ENCODE data around the gene NAT16.

The NAT16 gene

GRCh38 chr7:101165958-101166647 lies 14.0 kb downstream of the NAT16 start:
- H4K20me1 ChIP-seq (ENCODE audit: insufficient read depth, low read length): no peaks in the 10 kb centered on the region
- H3K9me3 ChIP-seq (ENCODE audit: insufficient read depth, low read length): no peaks in the 10 kb centered on the region
- H3K9ac ChIP-seq (ENCODE audit: low read length): no peak overlapping the region
- no peak overlapping the region for H3K27ac ChIP-seq (ENCODE audit: low read length)
- H2AFZ ChIP-seq (ENCODE audit: low read depth, low read length): no peak overlapping the region
- no peaks in the 10 kb centered on the region for H3K79me2 ChIP-seq (ENCODE audit: low read length)
- H3K4me1 ChIP-seq (ENCODE audit: low read length): peaks cover 28% of the 10 kb centered on the region
- no peak overlapping the region for H3K4me3 ChIP-seq (ENCODE audit: low read length)
- TF ChIP-seq, protein P1, sequence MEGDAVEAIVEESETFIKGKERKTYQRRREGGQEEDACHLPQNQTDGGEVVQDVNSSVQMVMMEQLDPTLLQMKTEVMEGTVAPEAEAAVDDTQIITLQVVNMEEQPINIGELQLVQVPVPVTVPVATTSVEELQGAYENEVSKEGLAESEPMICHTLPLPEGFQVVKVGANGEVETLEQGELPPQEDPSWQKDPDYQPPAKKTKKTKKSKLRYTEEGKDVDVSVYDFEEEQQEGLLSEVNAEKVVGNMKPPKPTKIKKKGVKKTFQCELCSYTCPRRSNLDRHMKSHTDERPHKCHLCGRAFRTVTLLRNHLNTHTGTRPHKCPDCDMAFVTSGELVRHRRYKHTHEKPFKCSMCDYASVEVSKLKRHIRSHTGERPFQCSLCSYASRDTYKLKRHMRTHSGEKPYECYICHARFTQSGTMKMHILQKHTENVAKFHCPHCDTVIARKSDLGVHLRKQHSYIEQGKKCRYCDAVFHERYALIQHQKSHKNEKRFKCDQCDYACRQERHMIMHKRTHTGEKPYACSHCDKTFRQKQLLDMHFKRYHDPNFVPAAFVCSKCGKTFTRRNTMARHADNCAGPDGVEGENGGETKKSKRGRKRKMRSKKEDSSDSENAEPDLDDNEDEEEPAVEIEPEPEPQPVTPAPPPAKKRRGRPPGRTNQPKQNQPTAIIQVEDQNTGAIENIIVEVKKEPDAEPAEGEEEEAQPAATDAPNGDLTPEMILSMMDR (IDR thresholded peaks at IDR 0.05; ENCODE audit: low read depth, low read length): no peak
- no peak for TF ChIP-seq EZH2phosphoT487 (IDR thresholded peaks at IDR 0.05; ENCODE audit: low read depth)
- peaks cover 36% of the 10 kb centered on the region for H3K27me3 ChIP-seq (ENCODE audit: low read depth, low read length)
- H3K36me3 ChIP-seq (replicated peaks; ENCODE audit: low read depth, low read length): peaks cover 9% of the 10 kb centered on the region
- no peak overlapping the region for H3K4me2 ChIP-seq (ENCODE audit: low read length)

DNA sequence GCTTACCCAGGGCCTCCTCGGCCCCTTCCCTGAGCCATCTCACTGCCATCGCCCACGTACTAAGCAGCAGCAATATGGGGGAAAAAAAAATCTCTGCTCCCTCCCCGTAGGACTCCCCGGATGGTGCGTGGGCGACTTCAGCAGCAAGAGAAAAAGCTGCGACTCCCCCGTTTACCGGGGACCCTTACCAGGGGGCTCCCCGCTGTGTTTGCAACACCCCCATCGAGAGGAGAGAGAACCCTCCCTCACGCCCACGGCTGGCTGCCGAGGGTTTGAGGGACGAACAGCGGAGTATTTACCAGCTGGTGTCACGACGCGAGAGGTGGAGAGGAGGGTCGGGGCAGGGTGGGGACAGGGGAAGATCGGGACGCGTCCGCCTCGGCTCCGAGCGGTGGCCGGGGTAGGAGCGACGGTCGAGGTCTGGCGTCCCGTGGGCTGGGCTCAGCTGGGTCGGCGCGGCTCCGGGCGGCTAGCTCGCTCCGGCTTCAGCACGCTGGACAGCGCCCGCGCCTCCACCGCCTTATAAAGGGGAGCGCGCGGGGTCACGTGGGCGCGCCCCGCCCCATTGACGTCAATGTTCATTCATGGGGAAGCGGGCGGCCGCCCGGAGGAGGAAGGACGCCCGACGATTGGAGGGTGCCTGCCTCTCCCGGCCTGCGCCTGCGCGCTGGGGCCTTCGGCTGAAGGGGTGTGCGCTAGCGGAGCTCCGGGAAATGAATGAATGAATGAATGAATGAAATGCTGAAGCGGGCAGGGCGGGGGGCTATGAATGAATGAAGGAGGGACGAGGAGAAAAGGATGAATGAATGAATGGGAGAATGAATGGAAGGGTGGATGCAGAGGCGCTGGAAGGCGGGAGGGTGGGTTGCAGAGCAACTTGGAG lies 14.8 kb downstream of the NAT16 start, which contains the start of gene VGF:
VGF (minus strand) TSS at position 495 of the 883 bp plus-strand sequence. CDS start 726 bp downstream, outside the sequence.
- Histone ChIP-seq H3K79me2 (ENCODE audit: low read length) (no peaks in the 10 kb centered on the region), H3K27me3 (ENCODE audit: low read depth, low read length) (peaks cover 28% of the 10 kb centered on the region), H3K36me3 (replicated peaks; ENCODE audit: low read depth, low read length) (peaks cover 10% of the 10 kb centered on the region), H3K9ac (ENCODE audit: low read length) (no peak within 1 kb of the TSS), H3K9me3 (ENCODE audit: insufficient read depth, low read length) (no peaks in the 10 kb centered on the region), H3K27ac (ENCODE audit: low read length) (no peak within 1 kb of the TSS), H2AFZ (ENCODE audit: low read depth, low read length) (no peak within 1 kb of the TSS), H4K20me1 (ENCODE audit: insufficient read depth, low read length) (no peaks in the 10 kb centered on the region), H3K4me2 (ENCODE audit: low read length) (no peak within 1 kb of the TSS), H3K4me1 (ENCODE audit: low read length) (peaks cover 27% of the 10 kb centered on the region), H3K4me3 (ENCODE audit: low read length) (no peak within 1 kb of the TSS)
- no peak for TF ChIP-seq EZH2phosphoT487 (IDR thresholded peaks at IDR 0.05; ENCODE audit: low read depth)
- TF ChIP-seq, protein P1 (IDR thresholded peaks at IDR 0.05; ENCODE audit: low read depth, low read length): no peak

DNA sequence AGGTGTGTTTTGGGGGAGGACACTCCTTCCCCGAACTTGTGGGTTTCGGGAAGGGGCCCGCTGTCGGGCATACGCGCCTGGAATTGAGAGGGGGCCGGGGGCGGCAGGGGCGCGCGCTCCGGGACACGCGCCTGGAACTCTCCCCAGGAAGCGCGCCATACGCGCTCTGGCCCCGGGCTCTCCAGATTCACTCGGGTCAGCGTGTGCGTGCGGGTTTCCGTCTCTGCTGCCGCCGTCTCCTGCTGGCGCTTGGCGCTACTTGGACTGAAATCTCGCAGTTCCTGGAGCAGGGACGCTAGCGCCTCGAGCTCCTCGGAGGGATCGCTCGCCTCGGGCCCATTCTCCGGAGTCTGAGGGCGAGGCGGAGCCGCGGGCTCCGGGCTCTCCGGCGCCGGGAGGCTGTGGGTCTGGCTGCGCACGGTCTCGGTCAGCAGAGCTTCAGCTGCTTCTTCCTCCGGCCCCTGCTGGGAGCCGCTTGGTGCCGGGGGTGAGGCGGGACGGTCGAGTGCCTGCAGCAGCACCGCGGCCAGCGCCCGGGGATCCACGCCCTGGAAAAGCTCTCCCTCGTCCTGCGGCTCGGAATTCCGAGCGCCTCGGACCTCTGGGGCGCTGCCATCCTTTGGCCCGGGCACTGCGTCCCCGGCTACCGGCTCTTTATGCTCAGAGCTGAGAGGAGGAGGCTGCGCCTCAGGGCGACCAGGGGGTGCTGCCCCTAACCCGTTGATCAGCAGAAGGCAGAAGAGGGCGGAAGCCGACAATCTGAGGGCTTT lies 15.8 kb downstream of the NAT16 start:
- H3K4me1 ChIP-seq (ENCODE audit: low read length): peaks cover 18% of the 10 kb centered on the region
- TF ChIP-seq, protein P1 (IDR thresholded peaks at IDR 0.05; ENCODE audit: low read depth, low read length): no peak
- no peak for TF ChIP-seq EZH2phosphoT487 (IDR thresholded peaks at IDR 0.05; ENCODE audit: low read depth)

More for the DNA sequence above, 15.8 kb downstream of the NAT16 start:
- Histone ChIP-seq H3K79me2 (ENCODE audit: low read length) (no peaks in the 10 kb centered on the region), H3K9ac (ENCODE audit: low read length) (no peak overlapping the region), H3K9me3 (ENCODE audit: insufficient read depth, low read length) (no peaks in the 10 kb centered on the region), H4K20me1 (ENCODE audit: insufficient read depth, low read length) (no peaks in the 10 kb centered on the region), H3K4me2 (ENCODE audit: low read length) (no peak overlapping the region), H3K27me3 (ENCODE audit: low read depth, low read length) (peaks cover 23% of the 10 kb centered on the region), H2AFZ (ENCODE audit: low read depth, low read length) (no peak overlapping the region), H3K36me3 (replicated peaks; ENCODE audit: low read depth, low read length) (peaks cover 11% of the 10 kb centered on the region), H3K4me3 (ENCODE audit: low read length) (no peak overlapping the region), H3K27ac (ENCODE audit: low read length) (no peak overlapping the region)

All from OCI-LY3 (cell line).